Measurements from ENCODE around the gene FN3KRP. TPM values are rescaled to one million over a fixed set of nuclear protein-coding genes. Genes with fewer than 3 reads are reported as not detected.

The FN3KRP gene
- total and polyA plus RNA-seq, 9 donors = 9.9 to 51.5 (median 39.0) TPM

DNA sequence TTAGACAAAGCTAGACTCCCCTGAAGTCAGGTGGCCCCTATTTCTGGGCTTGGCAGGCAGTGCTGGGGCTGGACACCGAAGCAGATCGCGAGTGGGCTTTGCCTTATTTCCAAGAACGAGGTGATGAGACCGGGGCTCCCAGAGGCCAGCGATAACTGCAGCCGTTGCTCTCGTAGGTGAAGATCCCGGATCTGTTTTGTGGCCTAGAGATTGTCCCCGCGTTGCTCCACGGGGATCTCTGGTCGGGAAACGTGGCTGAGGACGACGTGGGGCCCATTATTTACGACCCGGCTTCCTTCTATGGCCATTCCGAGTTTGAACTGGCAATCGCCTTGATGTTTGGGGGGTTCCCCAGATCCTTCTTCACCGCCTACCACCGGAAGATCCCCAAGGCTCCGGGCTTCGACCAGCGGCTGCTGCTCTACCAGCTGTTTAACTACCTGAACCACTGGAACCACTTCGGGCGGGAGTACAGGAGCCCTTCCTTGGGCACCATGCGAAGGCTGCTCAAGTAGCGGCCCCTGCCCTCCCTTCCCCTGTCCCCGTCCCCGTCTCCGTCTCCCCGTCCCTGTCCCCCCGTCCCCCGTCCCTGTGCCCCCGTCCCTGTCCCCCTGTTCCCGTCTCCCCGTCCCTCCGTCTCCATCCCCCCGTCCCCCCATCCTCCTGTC is 33.9 kb downstream of the FN3KRP start:
- Histone ChIP-seq H3K4me3 (no peak overlapping the region), H3K36me3 (no peaks in the 10 kb centered on the region), H3K4me1 (ENCODE audit: insufficient read depth) (peaks cover 10% of the 10 kb centered on the region), H3K27me3 (no peaks in the 10 kb centered on the region), H3K27ac (no peak overlapping the region), H3K9me3 (no peaks in the 10 kb centered on the region)
- no peak for TF ChIP-seq CTCF (IDR thresholded peaks at IDR 0.05)
- no peak for TF ChIP-seq POLR2A (IDR thresholded peaks at IDR 0.05)
- no peak for TF ChIP-seq EP300 (IDR thresholded peaks at IDR 0.05)
- WGBS, 3 donors = 69 to 80% (median 72%) methylated on average over 40 of the region's 40 CpGs
- intact Hi-C loops (cut with DNase I) = no loop called here
- peak in 4 of 5 donors; percentile 41 to 62 (median 56) for DNase-seq

- no peak for DNase-seq
- H3K27me3 ChIP-seq = no peaks in the 10 kb centered on the region
- no peaks in the 10 kb centered on the region for H3K36me3 ChIP-seq
- H3K27ac ChIP-seq = peak overlapping the region; percentile 84 to 90
- peaks cover 10% of the 10 kb centered on the region for H3K4me1 ChIP-seq (ENCODE audit: insufficient read depth)
- 1 to 5% (median 2%) methylated on average over 4 to 55 of the region's 56 CpGs for WGBS, 3 donors
- intact Hi-C loops (cut with DNase I) = no loop called here
- TF ChIP-seq POLR2A (IDR thresholded peaks at IDR 0.05) = no peak
- no peak for TF ChIP-seq EP300 (IDR thresholded peaks at IDR 0.05)
- TF ChIP-seq CTCF (IDR thresholded peaks at IDR 0.05) = no peak
- H3K9me3 ChIP-seq = no peaks in the 10 kb centered on the region
- peak overlapping the region; percentile 90 for H3K4me3 ChIP-seq
These were observed 34.7 kb downstream of the FN3KRP start for GRCh38 chr17:82751171-82751570.

DNA sequence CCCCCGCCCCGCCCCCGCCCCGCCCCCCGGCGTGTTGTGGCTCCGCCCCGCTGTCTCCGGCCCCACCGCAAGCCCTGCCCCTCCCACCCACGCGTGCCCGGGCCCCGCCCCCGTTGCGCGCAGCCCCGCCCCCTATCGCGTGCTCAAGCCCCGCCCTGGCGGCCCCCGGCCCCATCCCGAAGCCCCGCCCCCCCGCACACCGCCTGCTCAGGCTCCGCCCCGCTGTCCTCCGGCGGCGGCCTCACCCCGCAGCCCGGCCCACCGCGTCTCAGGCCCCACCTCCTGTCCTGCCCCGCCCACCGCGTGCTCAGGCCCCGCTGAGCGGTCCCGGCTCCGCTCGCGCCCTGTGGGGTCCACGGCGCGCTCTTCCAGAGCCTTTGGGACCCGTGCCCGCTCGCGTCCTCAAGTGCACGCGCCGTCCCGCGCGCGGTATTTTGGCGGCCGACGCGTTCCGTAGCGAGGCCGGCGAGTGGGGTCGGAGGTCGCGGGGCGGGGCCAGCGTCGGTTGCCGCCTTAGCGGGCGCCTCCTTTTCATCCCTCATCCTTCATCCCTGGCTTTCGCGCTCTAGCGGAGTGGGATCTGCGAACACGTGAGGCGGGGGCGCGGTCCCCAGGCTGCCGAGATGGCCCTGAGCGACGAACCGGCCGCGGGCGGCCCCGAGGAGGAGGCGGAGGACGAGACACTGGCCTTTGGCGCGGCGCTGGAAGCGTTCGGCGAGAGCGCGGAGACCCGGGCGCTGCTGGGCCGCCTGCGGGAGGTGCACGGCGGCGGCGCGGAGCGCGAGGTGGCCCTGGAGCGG is 35.3 kb downstream of the FN3KRP start, which contains the start of gene TBCD:
TSS of gene TBCD (plus strand) at position 495 of the 800 bp plus-strand sequence. CDS start at position 624, 129 bp downstream.
- Histone ChIP-seq H3K9me3 (no peaks in the 10 kb centered on the region), H3K27me3 (no peaks in the 10 kb centered on the region), H3K36me3 (no peaks in the 10 kb centered on the region), H3K27ac (peak within 1 kb of the TSS; percentile 84 to 90), H3K4me1 (ENCODE audit: insufficient read depth) (peaks cover 10% of the 10 kb centered on the region), H3K4me3 (peak within 1 kb of the TSS; percentile 90)
- intact Hi-C loops (cut with DNase I) = no loop called here
- 1% methylated on average over 39 to 107 of the region's 114 CpGs for WGBS, 3 donors
- TF ChIP-seq EP300 (IDR thresholded peaks at IDR 0.05) (peak; percentile 34), POLR2A (IDR thresholded peaks at IDR 0.05) (peak; percentile 44), CTCF (IDR thresholded peaks at IDR 0.05) (no peak)
- peak; percentile 91 to 97 (median 94) for DNase-seq

- Histone ChIP-seq H3K27ac (peak overlapping the region; percentile 71 to 84), H3K36me3 (no peaks in the 10 kb centered on the region), H3K9me3 (no peaks in the 10 kb centered on the region), H3K4me1 (ENCODE audit: insufficient read depth) (peaks cover 10% of the 10 kb centered on the region), H3K27me3 (no peaks in the 10 kb centered on the region), H3K4me3 (peak overlapping the region; percentile 90)
- peak in 3 of 5 donors; percentile 41 to 67 (median 59) for DNase-seq
- intact Hi-C loops (cut with DNase I) = no loop called here
- TF ChIP-seq POLR2A (IDR thresholded peaks at IDR 0.05) = no peak
- TF ChIP-seq CTCF (IDR thresholded peaks at IDR 0.05) = no peak
- TF ChIP-seq EP300 (IDR thresholded peaks at IDR 0.05) = no peak
- whole genome bisulfite sequencing, 3 donors = 1 to 3% (median 1%) methylated on average over 23 to 72 of the region's 72 CpGs
These were observed 36.1 kb downstream of the FN3KRP start for GRCh38 chr17:82752371-82753200.

All from ovary (tissue), 9 donors.